HCT116 (cell line): Measurements from ENCODE around the gene DHRSX. TPM values are rescaled to one million over a fixed set of nuclear protein-coding genes. Genes with fewer than 3 reads are reported as not detected.

Source experiments
- ATAC-seq: fragments of 200-7000 bp; cut with Tn5 transposase; 2 replicates; pipeline ENCODE4 v1.9.1; 2020; ENCODE audit warnings: mild to moderate bottlenecking, moderate library complexity
- BruUV-seq: library from RNA; stranded (reverse); fragments of 400-500 nt; replicated peaks from 2 replicates; lab custom pipeline; 2021; lab: Mats Ljungman, UMichigan
- CTCF ChIA-PET: fragments of 300-600 bp; sonication (Branson Sonifier 250); formaldehyde crosslinking; loops from one replicate; lab custom pipeline; 2021; ENCODE audit warnings: antibody characterized with exemption; lab: Charles Lee
- POLR2A ChIA-PET: fragments of 300-600, 350-600 bp; sonication (Branson Sonifier 250); formaldehyde crosslinking; loops from one replicate; lab custom pipeline; 2021; ENCODE audit warnings: antibody characterized with exemption; lab: Charles Lee
- RAD21 ChIA-PET, 2 experiments: fragments of 300-600 bp; sonication (Branson Sonifier 250); formaldehyde crosslinking; loops; one replicate each; lab custom pipeline; 2023; ENCODE audit warnings: low total read pairs in 2 of 2; ENCODE audit not compliant: uncharacterized antibody in 2 of 2, unreplicated experiment in 2 of 2, low non-redundant PET in 1 of 2; lab: Charles Lee
- DNase-seq: peaks from one replicate; pipeline ENCODE4 v3.0.0-alpha.2; 2010; ENCODE audit warnings: low read depth, low spot score
- H2AFZ ChIP-seq: fragments of 200-600 bp; shearing (Covaris generic), sonication (generic); 2 replicates; pipeline ENCODE4 v1.6.1; 2017; ENCODE audit warnings: low read depth, mixed run types, mixed read lengths, antibody characterized with exemption, low read length; ENCODE audit not compliant: poor library complexity, severe bottlenecking
- H3K27ac ChIP-seq: 2 replicates; pipeline ENCODE4 v1.5.1; 2012; ENCODE audit warnings: low read depth, low read length
- H3K27me3 ChIP-seq: fragments of 200-600 bp; sonication (generic); 2 replicates; pipeline ENCODE4 v1.6.1; 2016; ENCODE audit warnings: mixed run types, low read length, mixed read lengths; ENCODE audit not compliant: insufficient read depth
- H3K36me3 ChIP-seq, 2 experiments: fragments of 200-500 bp in 1 of 2; fragments of 200-600 bp in 1 of 2; sonication (Bioruptor generic) in 1 of 2; sonication (generic) in 1 of 2; 2 replicates each; pipeline versions ENCODE4 v1.5.1 to v1.6.1; 2014 to 2016; ENCODE audit warnings: low read length in 2 of 2, inconsistent platforms in 1 of 2, mixed read lengths in 1 of 2, mixed run types in 1 of 2; ENCODE audit not compliant: insufficient read depth in 2 of 2, control insufficient read depth in 1 of 2
- H3K4me1 ChIP-seq, 2 experiments: fragments of 200-600 bp in 1 of 2; sonication (generic) in 1 of 2; 2 replicates each; pipeline versions ENCODE4 v1.5.1 to v1.6.1; 2012 to 2017; ENCODE audit warnings: low read length in 2 of 2, inconsistent platforms in 1 of 2, mild to moderate bottlenecking in 1 of 2, mixed read lengths in 1 of 2, mixed run types in 1 of 2, moderate library complexity in 1 of 2; ENCODE audit not compliant: insufficient read depth in 2 of 2, control insufficient read depth in 1 of 2
- H3K4me2 ChIP-seq: fragments of 200-600 bp; sonication (generic); 2 replicates; pipeline ENCODE4 v1.6.1; 2017; ENCODE audit warnings: mixed run types, low read length, mixed read lengths
- H3K4me3 ChIP-seq, 2 experiments: fragments of 200-600 bp in 1 of 2; sonication (generic) in 1 of 2; replicated peaks in 1 of 2; 2 replicates each; pipeline ENCODE4 v1.5.1; 2011 to 2016; ENCODE audit warnings: low read length in 2 of 2, control low read depth in 1 of 2, low read depth in 1 of 2, mild to moderate bottlenecking in 1 of 2, mixed read lengths in 1 of 2, mixed run types in 1 of 2
- H3K79me2 ChIP-seq: fragments of 200-600 bp; sonication (generic); 2 replicates; pipeline ENCODE4 v1.6.1; 2017; ENCODE audit warnings: mild to moderate bottlenecking, mixed run types, low read length, moderate library complexity, mixed read lengths; ENCODE audit not compliant: insufficient read depth
- H3K9ac ChIP-seq: fragments of 200-600 bp; sonication (generic); 2 replicates; pipeline ENCODE4 v1.6.1; 2016; ENCODE audit warnings: low read length, mixed read lengths
- H3K9me2 ChIP-seq: fragments of 200-600 bp; sonication (generic), shearing (Covaris generic); 2 replicates; pipeline ENCODE4 v1.6.1; 2017; ENCODE audit warnings: mixed run types, mild to moderate bottlenecking, moderate library complexity; ENCODE audit not compliant: insufficient read depth
- H3K9me3 ChIP-seq, 2 experiments: fragments of 200-500 bp in 1 of 2; fragments of 200-600 bp in 1 of 2; sonication (Bioruptor generic) in 1 of 2; sonication (generic) in 1 of 2; 2 replicates each; pipeline ENCODE4 v1.6.1; 2014 to 2017; ENCODE audit warnings: low read length in 2 of 2, mixed read lengths in 2 of 2, inconsistent platforms in 1 of 2, low read depth in 1 of 2, mild to moderate bottlenecking in 1 of 2, mixed run types in 1 of 2, moderate library complexity in 1 of 2; ENCODE audit not compliant: control insufficient read depth in 1 of 2, insufficient read depth in 1 of 2
- H4K20me1 ChIP-seq: fragments of 200-600 bp; sonication (generic), shearing (Covaris generic); 2 replicates; pipeline ENCODE4 v1.6.1; 2017; ENCODE audit warnings: mixed run types, mild to moderate bottlenecking, moderate library complexity; ENCODE audit not compliant: insufficient read depth
- CBX3 ChIP-seq: IDR thresholded peaks from 2 replicates; pipeline ENCODE4 v1.6.1; 2012; ENCODE audit warnings: low read depth
- CEBPB ChIP-seq: IDR thresholded peaks from 2 replicates; pipeline ENCODE4 v1.6.1; 2012; ENCODE audit warnings: low read depth
- EGR1 ChIP-seq: IDR thresholded peaks from 2 replicates; pipeline ENCODE4 v1.6.1; 2012; ENCODE audit warnings: low read depth
- ELF1 ChIP-seq: IDR thresholded peaks from 2 replicates; pipeline ENCODE4 v1.6.1; 2012; ENCODE audit warnings: low read depth, borderline replicate concordance
- EZH2 ChIP-seq: fragments of 200-600 bp; sonication (generic); IDR thresholded peaks from 2 replicates; pipeline ENCODE4 v1.6.1; 2017; ENCODE audit warnings: antibody characterized with exemption, mixed run types
- EZH2phosphoT487 ChIP-seq: fragments of 200-600 bp; IDR thresholded peaks from 2 replicates; pipeline ENCODE4 v1.6.1; 2018; ENCODE audit warnings: antibody characterized with exemption, borderline replicate concordance
- FOSL1 ChIP-seq: IDR thresholded peaks from 2 replicates; pipeline ENCODE4 v1.6.1; 2012; ENCODE audit warnings: low read depth
- JUND ChIP-seq: IDR thresholded peaks from 2 replicates; pipeline ENCODE4 v1.6.1; 2012
- POLR2A ChIP-seq: IDR thresholded peaks from 2 replicates; pipeline ENCODE4 v1.7.0; 2011; ENCODE audit warnings: borderline replicate concordance; ENCODE audit not compliant: insufficient read depth, insufficient read length; ENCODE audit errors: extremely low read depth
- RAD21 ChIP-seq: IDR thresholded peaks from 2 replicates; pipeline ENCODE4 v1.6.1; 2012; ENCODE audit warnings: low read depth, mild to moderate bottlenecking
- SIN3A ChIP-seq: IDR thresholded peaks from 2 replicates; pipeline ENCODE4 v1.6.1; 2012; ENCODE audit warnings: low read depth
- SP1 ChIP-seq: IDR thresholded peaks from 2 replicates; pipeline ENCODE4 v1.6.1; 2012; ENCODE audit warnings: low read depth
- SRF ChIP-seq: IDR thresholded peaks from 2 replicates; pipeline ENCODE4 v1.6.1; 2012; ENCODE audit warnings: low read depth
- YY1 ChIP-seq: IDR thresholded peaks from 2 replicates; pipeline ENCODE4 v1.6.1; 2011; ENCODE audit warnings: low read length, low read depth, moderate library complexity, mild to moderate bottlenecking; ENCODE audit not compliant: insufficient replicate concordance; ENCODE audit errors: extremely low read depth
- ZFX ChIP-seq: fragments of 450-650 bp; IDR thresholded peaks from 2 replicates; pipeline ENCODE4 v1.6.1; 2017
- ZNF274 ChIP-seq: fragments of 200-500 bp; sonication (Bioruptor generic); IDR thresholded peaks from 2 replicates; pipeline ENCODE4 v1.6.1; 2014; ENCODE audit warnings: mild to moderate bottlenecking, low read depth, low read length, inconsistent platforms
- intact Hi-C: fragments of 100-400 bp; cut with micrococcal nuclease; formaldehyde crosslinking; loops from 2 replicates; pipeline ENCODE4 v1.10.0; 2022
- total RNA-seq: library from RNA; stranded (reverse); gene quantifications from one replicate; pipeline ENCODE4 v1.2.1, GENCODE V29; 2021; ENCODE audit not compliant: unreplicated experiment
- TF ChIP-seq, protein P1 (sequence below): IDR thresholded peaks from 2 replicates; pipeline ENCODE4 v1.6.1; 2012
- TF ChIP-seq, protein P2 (sequence below), 3 experiments: fragments of 200-600 bp in 1 of 3; sonication (generic) in 1 of 3; IDR thresholded peaks in 2 of 3; conservative IDR thresholded peaks in 1 of 3; 2 replicates each; pipeline ENCODE4 v1.5.1; 2012 to 2017; ENCODE audit warnings: low read depth in 2 of 3, low read length in 2 of 3, antibody characterized with exemption in 1 of 3, borderline replicate concordance in 1 of 3, control low read depth in 1 of 3, mild to moderate bottlenecking in 1 of 3, mixed read lengths in 1 of 3, mixed run types in 1 of 3, moderate library complexity in 1 of 3; ENCODE audit not compliant: insufficient read depth in 1 of 3
- TF ChIP-seq, protein P3 (sequence below): IDR thresholded peaks from 2 replicates; pipeline ENCODE4 v1.6.1; 2011; ENCODE audit warnings: mild to moderate bottlenecking, low read length, moderate library complexity; ENCODE audit not compliant: insufficient replicate concordance; ENCODE audit errors: extremely low read depth

DHRSX gene
- total RNA-seq, 1 experiment from 2014 or later = 11.9 TPM

DNA sequence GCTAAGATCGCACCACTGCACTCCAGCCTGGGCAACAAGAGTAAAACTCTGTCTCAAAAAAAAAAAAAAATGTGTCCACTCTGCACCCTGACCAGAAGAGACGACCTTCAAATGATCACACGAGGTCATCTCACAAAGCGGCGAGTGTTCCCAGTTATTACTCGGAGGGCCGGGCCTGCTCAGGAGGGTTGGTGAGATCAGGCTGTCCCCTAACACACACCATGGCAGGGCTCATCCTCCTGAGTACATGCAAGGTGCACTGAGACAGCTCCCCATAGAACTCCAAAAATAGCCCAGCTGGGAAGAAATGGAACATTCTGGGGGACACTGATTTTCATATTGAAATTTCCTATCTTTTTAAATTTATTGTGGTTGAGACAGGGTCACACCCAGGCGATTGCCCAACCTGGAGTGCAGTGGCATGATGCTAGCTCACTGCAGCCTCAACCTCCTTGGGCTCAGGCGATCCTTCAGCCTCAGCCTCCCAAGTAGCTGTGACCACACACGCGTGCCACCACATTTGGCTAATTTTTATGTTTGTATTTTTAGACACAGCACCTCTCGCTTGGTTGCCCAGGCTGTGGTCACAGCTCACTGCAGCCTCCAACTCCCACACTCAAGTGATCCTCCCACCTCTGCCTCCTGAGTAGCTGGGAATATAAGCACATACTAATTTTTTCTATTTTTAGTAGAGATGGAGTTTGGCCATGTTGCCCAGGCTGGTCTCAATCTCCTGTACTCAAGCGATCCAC is 51.5 kb downstream of the DHRSX start (continued):
- TF ChIP-seq, protein P1, sequence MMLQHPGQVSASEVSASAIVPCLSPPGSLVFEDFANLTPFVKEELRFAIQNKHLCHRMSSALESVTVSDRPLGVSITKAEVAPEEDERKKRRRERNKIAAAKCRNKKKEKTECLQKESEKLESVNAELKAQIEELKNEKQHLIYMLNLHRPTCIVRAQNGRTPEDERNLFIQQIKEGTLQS = no peak
- TF ChIP-seq EZH2 (no peak), RAD21 (no peak), YY1 (no peak), SP1 (no peak), ZFX (no peak), EGR1 (no peak)
- TF ChIP-seq, protein P2, sequence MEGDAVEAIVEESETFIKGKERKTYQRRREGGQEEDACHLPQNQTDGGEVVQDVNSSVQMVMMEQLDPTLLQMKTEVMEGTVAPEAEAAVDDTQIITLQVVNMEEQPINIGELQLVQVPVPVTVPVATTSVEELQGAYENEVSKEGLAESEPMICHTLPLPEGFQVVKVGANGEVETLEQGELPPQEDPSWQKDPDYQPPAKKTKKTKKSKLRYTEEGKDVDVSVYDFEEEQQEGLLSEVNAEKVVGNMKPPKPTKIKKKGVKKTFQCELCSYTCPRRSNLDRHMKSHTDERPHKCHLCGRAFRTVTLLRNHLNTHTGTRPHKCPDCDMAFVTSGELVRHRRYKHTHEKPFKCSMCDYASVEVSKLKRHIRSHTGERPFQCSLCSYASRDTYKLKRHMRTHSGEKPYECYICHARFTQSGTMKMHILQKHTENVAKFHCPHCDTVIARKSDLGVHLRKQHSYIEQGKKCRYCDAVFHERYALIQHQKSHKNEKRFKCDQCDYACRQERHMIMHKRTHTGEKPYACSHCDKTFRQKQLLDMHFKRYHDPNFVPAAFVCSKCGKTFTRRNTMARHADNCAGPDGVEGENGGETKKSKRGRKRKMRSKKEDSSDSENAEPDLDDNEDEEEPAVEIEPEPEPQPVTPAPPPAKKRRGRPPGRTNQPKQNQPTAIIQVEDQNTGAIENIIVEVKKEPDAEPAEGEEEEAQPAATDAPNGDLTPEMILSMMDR (IDR thresholded peaks at IDR 0.05 in 2 of 3, conservative IDR thresholded peaks at IDR 0.05 in 1 of 3; ENCODE audit: borderline replicate concordance in 1 of 3, insufficient read depth in 1 of 3, low read depth in 2 of 3, low read length in 2 of 3) = no peak

DNA sequence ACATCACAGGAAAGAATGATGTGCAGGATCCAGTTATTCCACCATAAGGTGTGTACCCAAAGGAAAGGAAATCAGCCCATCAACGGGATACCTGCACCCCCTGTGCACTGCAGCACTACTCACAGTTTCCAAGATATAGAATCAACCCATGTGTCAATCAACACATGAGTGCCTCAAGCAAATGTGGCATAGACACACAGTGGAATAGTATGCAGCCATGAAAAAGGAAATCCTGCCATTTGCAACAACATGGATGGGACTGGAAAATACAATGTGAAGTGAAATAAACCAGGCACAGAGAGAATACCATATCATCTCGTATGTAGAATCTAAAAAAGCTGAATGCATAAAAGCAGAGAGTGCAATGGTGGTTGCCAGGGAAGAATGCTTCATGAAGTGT is 53.3 kb downstream of the DHRSX start:
- H3K9me3 ChIP-seq = no peaks in the 10 kb centered on the region
- intact Hi-C loops = loop anchor here (5.0 kb wide), 1 partner anchor 775 kb away; no protein-coding TSS in a partner anchor
- TF ChIP-seq FOSL1 (no peak), ZFX (no peak), SP1 (no peak), YY1 (no peak), CBX3 (no peak), SRF (no peak), ZNF274 (no peak), EGR1 (no peak), SIN3A (no peak), CEBPB (no peak), ELF1 (no peak), EZH2phosphoT487 (no peak), RAD21 (no peak), POLR2A (no peak), JUND (no peak)
- TF ChIP-seq, protein P3, sequence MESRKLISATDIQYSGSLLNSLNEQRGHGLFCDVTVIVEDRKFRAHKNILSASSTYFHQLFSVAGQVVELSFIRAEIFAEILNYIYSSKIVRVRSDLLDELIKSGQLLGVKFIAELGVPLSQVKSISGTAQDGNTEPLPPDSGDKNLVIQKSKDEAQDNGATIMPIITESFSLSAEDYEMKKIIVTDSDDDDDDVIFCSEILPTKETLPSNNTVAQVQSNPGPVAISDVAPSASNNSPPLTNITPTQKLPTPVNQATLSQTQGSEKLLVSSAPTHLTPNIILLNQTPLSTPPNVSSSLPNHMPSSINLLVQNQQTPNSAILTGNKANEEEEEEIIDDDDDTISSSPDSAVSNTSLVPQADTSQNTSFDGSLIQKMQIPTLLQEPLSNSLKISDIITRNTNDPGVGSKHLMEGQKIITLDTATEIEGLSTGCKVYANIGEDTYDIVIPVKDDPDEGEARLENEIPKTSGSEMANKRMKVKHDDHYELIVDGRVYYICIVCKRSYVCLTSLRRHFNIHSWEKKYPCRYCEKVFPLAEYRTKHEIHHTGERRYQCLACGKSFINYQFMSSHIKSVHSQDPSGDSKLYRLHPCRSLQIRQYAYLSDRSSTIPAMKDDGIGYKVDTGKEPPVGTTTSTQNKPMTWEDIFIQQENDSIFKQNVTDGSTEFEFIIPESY = no peak

More for the DNA sequence above, 53.3 kb downstream of the DHRSX start:
- DNase-seq = no peak
- Histone ChIP-seq H3K9me2 (no peaks in the 10 kb centered on the region), H4K20me1 (no peaks in the 10 kb centered on the region), H3K4me3 (no peak overlapping the region), H3K79me2 (peaks cover 4% of the 10 kb centered on the region; the same call in 1 of the 2 replicates), H3K36me3 (no peaks in the 10 kb centered on the region), H3K4me1 (peaks cover 7 to 48% of the 10 kb centered on the region in 2 experiments), H3K4me2 (no peak overlapping the region), H3K9ac (no peak overlapping the region), H3K27me3 (no peaks in the 10 kb centered on the region), H2AFZ (no peak overlapping the region), H3K27ac (no peak overlapping the region)
- ChIA-PET POLR2A (no interaction called here), RAD21 (no interaction called here), CTCF (no interaction called here)
- ATAC-seq = no peak
- no TSS peak for BruUV-seq
